Measurements from ENCODE around the gene ZNF436.
"Not testable (repeated sequence)": the region's sequence is repeated elsewhere in the genome, so short reads cannot be mapped to it uniquely, and the experiment has no call there.

The ZNF436 gene

GRCh38 chr1:23389837-23390321, 20.2 kb upstream of the ZNF436 start:
- no peak for DNase-seq

GRCh38 chr1:23387494-23387893, 17.9 kb upstream of the ZNF436 start:
- DNase-seq = no peak

GRCh38 chr1:23385119-23385621, 15.5 kb upstream of the ZNF436 start:
- no peak for DNase-seq

- DNase-seq = no peak
Observed at GRCh38 chr1:23384312-23385058, 14.8 kb upstream of the ZNF436 start.

GRCh38 chr1:23383577-23384311, 14.1 kb upstream of the ZNF436 start:
- DNase-seq = no peak

- no peak for DNase-seq
Observed at GRCh38 chr1:23381233-23381885, 11.7 kb upstream of the ZNF436 start.

GRCh38 chr1:23380719-23381118, 11.1 kb upstream of the ZNF436 start:
- DNase-seq = no peak

GRCh38 chr1:23380236-23380635, 10.6 kb upstream of the ZNF436 start:
- DNase-seq = not testable (repeated sequence)

- no peak for DNase-seq
Observed at GRCh38 chr1:23376890-23377811, 7.5 kb upstream of the ZNF436 start.

- not testable (repeated sequence) for DNase-seq
Observed at GRCh38 chr1:23374079-23374735, 4.6 kb upstream of the ZNF436 start.

- DNase-seq = no peak
Observed at GRCh38 chr1:23371987-23372880, 2.6 kb upstream of the ZNF436 start.

- DNase-seq = peak; percentile 19
Observed at GRCh38 chr1:23370709-23371584, 1.3 kb upstream of the ZNF436 start.

GRCh38 chr1:23370330-23370708, 683 bp upstream of the ZNF436 start:
- no peak for DNase-seq

GRCh38 chr1:23368562-23369334, 888 bp downstream of the ZNF436 start:
- peak; percentile 94 for DNase-seq

GRCh38 chr1:23367791-23368561, 1.7 kb downstream of the ZNF436 start:
- peak; percentile 100 for DNase-seq

- no peak for DNase-seq
Observed at GRCh38 chr1:23367451-23367790, 2.2 kb downstream of the ZNF436 start.

- DNase-seq = no peak
Observed at GRCh38 chr1:23366598-23366997, 3.0 kb downstream of the ZNF436 start.

GRCh38 chr1:23366146-23366545, 3.5 kb downstream of the ZNF436 start:
- DNase-seq = no peak

Measured in NCI-H1092 treated with DMSO at 0.1 percent for 48 hours (cell line).